Measurements from ENCODE around the gene ADAMTS14. TPM values are rescaled to one million over a fixed set of nuclear protein-coding genes. Genes with fewer than 3 reads are reported as not detected.
A peak's percentile ranks its signal among the peaks of the same experiment; 100 is the strongest.

The ADAMTS14 gene
- total RNA-seq, 3 donors from 2014 or later: under 0.01 to 0.15 (median under 0.01) TPM

DNA sequence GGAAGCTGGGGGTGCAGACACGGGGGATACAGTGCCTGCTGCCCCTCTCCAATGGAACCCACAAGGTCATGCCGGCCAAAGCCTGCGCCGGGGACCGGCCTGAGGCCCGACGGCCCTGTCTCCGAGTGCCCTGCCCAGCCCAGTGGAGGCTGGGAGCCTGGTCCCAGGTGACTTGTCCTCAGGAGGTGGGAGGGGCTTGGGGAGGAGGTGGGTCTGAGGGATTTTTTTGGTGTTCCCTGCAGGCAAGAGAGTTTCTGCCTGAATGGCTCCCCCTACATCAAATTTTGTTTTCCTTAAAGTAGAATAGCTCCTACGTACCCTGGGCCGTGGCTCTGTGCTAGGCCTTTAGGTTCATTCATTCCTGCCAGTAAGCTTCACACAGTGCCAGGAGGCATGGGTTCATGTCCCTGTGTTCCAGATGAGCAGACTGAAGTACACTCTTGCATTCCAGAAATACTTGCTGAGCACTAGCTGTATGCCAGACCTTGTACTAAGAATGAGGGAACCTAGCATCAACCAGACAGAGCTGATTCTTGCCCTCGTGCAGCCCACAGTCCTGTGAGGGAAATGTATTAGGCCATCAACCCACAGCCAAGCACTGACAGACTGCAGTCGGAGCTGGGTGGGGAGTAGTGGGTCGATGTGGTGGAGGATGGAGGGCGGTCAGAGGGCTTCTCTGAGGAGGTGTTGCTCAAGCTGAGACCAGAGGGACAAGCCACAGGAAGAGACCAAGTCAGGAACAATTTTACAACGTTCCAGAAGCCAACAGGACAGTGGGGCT is 81.7 kb downstream of the ADAMTS14 start:
- no peaks in the 10 kb centered on the region for H3K4me1 ChIP-seq
- H3K4me3 ChIP-seq: no peak overlapping the region
- no peaks in the 10 kb centered on the region for H3K36me3 ChIP-seq
- H3K9me3 ChIP-seq: no peaks in the 10 kb centered on the region
- H3K27me3 ChIP-seq: no peaks in the 10 kb centered on the region
- no peak for DNase-seq (ENCODE audit: low spot score in 2 of 2)
- TF ChIP-seq POLR2A (IDR thresholded peaks at IDR 0.05): no peak
- TF ChIP-seq, protein P1, sequence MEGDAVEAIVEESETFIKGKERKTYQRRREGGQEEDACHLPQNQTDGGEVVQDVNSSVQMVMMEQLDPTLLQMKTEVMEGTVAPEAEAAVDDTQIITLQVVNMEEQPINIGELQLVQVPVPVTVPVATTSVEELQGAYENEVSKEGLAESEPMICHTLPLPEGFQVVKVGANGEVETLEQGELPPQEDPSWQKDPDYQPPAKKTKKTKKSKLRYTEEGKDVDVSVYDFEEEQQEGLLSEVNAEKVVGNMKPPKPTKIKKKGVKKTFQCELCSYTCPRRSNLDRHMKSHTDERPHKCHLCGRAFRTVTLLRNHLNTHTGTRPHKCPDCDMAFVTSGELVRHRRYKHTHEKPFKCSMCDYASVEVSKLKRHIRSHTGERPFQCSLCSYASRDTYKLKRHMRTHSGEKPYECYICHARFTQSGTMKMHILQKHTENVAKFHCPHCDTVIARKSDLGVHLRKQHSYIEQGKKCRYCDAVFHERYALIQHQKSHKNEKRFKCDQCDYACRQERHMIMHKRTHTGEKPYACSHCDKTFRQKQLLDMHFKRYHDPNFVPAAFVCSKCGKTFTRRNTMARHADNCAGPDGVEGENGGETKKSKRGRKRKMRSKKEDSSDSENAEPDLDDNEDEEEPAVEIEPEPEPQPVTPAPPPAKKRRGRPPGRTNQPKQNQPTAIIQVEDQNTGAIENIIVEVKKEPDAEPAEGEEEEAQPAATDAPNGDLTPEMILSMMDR (IDR thresholded peaks at IDR 0.05): no peak
- TF ChIP-seq POLR2AphosphoS5 (IDR thresholded peaks at IDR 0.05): no peak
- no peak overlapping the region for H3K27ac ChIP-seq
- intact Hi-C loops (cut with DNase I; ENCODE audit: low total_unique reads): loop anchor here (10.0 kb wide), 1 partner anchor 199 kb away; no protein-coding TSS in a partner anchor

DNA sequence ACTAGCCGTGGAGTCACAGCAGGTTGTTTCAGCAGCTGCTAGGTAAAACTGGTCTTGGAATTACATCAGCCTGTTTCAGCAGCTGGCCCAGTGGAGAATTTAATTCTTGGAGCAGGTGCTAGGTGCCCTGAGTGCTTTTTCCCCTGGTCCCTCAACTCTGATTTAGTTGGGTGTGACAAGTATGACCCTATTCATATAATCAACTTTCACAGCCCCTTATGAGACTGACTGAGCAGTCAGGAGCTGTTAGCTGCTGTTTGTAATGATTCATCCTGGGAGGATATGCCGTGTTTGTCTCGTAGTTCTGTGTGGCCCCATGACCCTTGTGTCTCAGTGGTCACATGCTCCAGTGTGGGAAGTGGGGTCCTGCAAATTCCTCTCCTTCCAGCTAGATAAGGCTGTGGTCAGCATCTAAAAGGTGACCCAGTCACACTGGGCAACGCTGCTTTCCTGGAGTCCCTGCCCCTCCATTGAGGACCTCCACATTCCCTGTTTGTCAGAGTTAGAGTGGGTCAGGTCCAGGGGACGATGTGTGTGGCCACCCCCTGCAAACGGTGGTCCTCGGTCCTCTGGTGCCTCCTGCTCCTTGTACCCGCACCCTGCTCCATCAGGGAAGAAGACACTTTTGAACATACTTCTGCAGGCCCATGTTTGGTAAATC is 84.5 kb downstream of the ADAMTS14 start:
- intact Hi-C loops (cut with DNase I; ENCODE audit: low total_unique reads): loop anchor here (10.0 kb wide), 1 partner anchor 202 kb away; no protein-coding TSS in a partner anchor
- H3K27me3 ChIP-seq: no peaks in the 10 kb centered on the region
- TF ChIP-seq POLR2AphosphoS5 (IDR thresholded peaks at IDR 0.05): no peak
- TF ChIP-seq, protein P1 (IDR thresholded peaks at IDR 0.05): no peak
- no peak for TF ChIP-seq POLR2A (IDR thresholded peaks at IDR 0.05)

DNA sequence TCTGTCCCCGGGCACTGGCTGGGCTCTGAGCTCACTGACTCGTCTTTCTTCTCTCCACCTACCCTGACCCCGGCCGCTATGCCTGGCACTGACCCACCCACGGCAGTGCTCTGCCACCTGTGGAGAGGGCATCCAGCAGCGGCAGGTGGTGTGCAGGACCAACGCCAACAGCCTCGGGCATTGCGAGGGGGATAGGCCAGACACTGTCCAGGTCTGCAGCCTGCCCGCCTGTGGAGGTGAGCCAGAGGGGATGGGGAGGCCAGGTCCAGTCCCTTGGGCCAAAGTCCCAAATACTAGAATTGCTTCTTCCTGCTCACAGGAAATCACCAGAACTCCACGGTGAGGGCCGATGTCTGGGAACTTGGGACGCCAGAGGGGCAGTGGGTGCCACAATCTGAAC is 85.5 kb downstream of the ADAMTS14 start:
- Histone ChIP-seq H3K27ac (no peak overlapping the region), H3K27me3 (no peaks in the 10 kb centered on the region), H3K4me1 (no peaks in the 10 kb centered on the region), H3K9me3 (no peaks in the 10 kb centered on the region), H3K36me3 (no peaks in the 10 kb centered on the region), H3K4me3 (no peak overlapping the region)
- no peak for DNase-seq (ENCODE audit: low spot score in 2 of 2)
- intact Hi-C loops (cut with DNase I; ENCODE audit: low total_unique reads): loop anchor here (10.0 kb wide), 1 partner anchor 203 kb away; no protein-coding TSS in a partner anchor
- no peak for TF ChIP-seq POLR2A (IDR thresholded peaks at IDR 0.05)
- TF ChIP-seq POLR2AphosphoS5 (IDR thresholded peaks at IDR 0.05): no peak
- TF ChIP-seq, protein P1 (IDR thresholded peaks at IDR 0.05): no peak

More for the DNA sequence above, 84.5 kb downstream of the ADAMTS14 start:
- no peaks in the 10 kb centered on the region for H3K4me1 ChIP-seq
- no peaks in the 10 kb centered on the region for H3K9me3 ChIP-seq
- no peak overlapping the region for H3K27ac ChIP-seq
- DNase-seq (ENCODE audit: low spot score in 2 of 2): no peak
- no peak overlapping the region for H3K4me3 ChIP-seq
- H3K36me3 ChIP-seq: no peaks in the 10 kb centered on the region

DNA sequence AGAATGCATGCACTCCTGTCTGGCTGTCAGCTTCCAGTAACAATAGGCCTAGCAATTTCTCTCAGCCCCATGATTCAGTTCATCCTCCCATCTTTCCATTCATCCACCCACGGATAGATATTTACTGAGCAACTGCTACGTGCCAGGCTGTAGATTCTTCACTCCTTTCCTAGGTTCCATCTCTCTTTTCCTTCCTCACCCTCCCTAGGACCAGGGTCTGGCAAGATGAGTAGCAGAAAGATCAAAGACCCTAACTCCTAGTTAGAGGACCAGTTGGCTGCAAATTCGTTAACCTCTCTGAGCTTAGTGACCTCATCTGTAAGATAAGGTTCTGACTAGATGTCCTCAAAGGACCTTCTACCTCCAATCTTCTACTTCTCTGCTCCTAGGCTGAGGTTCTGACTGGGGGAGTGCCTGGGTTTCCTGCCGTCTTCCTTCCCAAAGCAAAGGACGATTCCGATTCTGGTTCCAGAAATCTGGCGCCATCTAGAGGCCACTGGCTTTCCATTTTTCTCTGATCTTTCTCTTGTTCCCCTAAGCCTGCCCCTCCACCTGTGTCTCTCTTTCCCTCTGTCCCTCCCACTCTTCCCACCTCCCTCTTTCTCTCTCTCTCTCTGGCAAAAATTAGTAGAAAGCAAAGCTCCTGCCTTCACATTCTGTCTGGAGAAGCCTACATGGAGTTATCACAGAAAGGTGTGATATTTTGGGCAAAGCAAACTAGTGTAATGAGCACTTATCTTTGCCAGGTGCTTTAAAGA is 86.6 kb downstream of the ADAMTS14 start:
- TF ChIP-seq, protein P1 (IDR thresholded peaks at IDR 0.05): peak; percentile 31 to 72 (median 55)
- TF ChIP-seq POLR2A (IDR thresholded peaks at IDR 0.05): no peak
- peak in 1 of 2 donors; percentile 37 for DNase-seq (ENCODE audit: low spot score in 2 of 2)
- intact Hi-C loops (cut with DNase I; ENCODE audit: low total_unique reads): loop anchor here (10.0 kb wide), 1 partner anchor 204 kb away; no protein-coding TSS in a partner anchor
- no peak overlapping the region for H3K4me3 ChIP-seq
- no peaks in the 10 kb centered on the region for H3K9me3 ChIP-seq
- H3K4me1 ChIP-seq: no peaks in the 10 kb centered on the region
- no peaks in the 10 kb centered on the region for H3K36me3 ChIP-seq
- H3K27me3 ChIP-seq: no peaks in the 10 kb centered on the region
- no peak overlapping the region for H3K27ac ChIP-seq
